Measurements from ENCODE around the gene CABYR.

Gene CABYR

DNA sequence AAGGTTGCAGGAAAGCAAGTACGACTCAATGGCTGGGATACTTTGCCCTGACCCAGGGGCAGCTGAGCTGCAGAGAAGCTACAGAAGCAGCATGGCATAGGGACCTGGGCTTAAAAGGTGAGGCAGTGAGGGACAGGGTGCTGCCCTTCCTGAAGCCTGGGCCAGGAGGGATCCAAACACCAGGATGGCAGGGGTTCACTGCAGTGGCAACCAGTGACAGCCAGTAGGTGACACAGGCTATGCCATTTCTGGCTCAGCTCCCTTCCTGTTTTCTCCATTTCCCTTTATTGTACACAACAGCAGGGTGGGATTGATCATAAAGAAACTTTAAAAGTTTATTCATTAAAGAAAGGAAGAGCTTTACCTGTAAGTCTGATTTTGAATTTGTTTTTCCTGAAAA, 48.8 kb downstream of the CABYR start:
- TF ChIP-seq, protein P1, sequence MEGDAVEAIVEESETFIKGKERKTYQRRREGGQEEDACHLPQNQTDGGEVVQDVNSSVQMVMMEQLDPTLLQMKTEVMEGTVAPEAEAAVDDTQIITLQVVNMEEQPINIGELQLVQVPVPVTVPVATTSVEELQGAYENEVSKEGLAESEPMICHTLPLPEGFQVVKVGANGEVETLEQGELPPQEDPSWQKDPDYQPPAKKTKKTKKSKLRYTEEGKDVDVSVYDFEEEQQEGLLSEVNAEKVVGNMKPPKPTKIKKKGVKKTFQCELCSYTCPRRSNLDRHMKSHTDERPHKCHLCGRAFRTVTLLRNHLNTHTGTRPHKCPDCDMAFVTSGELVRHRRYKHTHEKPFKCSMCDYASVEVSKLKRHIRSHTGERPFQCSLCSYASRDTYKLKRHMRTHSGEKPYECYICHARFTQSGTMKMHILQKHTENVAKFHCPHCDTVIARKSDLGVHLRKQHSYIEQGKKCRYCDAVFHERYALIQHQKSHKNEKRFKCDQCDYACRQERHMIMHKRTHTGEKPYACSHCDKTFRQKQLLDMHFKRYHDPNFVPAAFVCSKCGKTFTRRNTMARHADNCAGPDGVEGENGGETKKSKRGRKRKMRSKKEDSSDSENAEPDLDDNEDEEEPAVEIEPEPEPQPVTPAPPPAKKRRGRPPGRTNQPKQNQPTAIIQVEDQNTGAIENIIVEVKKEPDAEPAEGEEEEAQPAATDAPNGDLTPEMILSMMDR (IDR thresholded peaks at IDR 0.05; ENCODE audit: low read depth, low read length, missing control alignments), result no peak
- no peak overlapping the region for H3K4me3 ChIP-seq (ENCODE audit: low read depth, low read length)
- DNase-seq (ENCODE audit: low read depth), result no peak

- TF ChIP-seq, protein P1 (IDR thresholded peaks at IDR 0.05; ENCODE audit: low read depth, low read length, missing control alignments), result no peak
Measured at GRCh38 chr18:24188120-24188519, 49.3 kb downstream of the CABYR start.

DNA sequence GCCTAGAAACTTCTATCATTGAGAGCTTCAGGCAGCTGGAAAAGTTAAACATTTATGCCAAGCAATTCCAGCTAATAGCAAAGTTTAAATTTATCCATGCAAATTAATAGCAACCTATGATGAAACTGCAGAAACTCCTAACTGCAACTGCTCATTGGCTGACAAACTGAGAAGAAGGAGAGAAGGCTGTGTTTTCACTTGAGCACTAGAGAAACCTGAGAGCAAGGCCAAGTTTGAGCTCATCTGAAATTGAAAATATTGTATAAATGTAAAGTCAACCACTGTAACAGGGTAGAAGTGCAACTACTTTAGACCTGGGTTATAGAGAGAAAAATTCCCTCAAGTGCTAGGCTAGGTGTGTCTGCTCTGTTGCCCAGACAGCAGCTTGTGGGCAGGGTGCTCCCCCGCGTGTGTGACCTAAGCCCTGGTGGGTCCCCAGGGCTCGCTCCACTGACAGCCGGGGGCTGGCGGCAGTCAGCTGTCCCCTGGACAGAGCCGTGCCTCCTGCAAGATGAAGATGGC, 50.2 kb downstream of the CABYR start:
- peak; percentile 44 for DNase-seq (ENCODE audit: low read depth)
- TF ChIP-seq, protein P1 (IDR thresholded peaks at IDR 0.05; ENCODE audit: low read depth, low read length, missing control alignments), result no peak
- H3K4me3 ChIP-seq (ENCODE audit: low read depth, low read length), result no peak overlapping the region

More at GRCh38 chr18:24188120-24188519, 49.3 kb downstream of the CABYR start:
- no peak for DNase-seq (ENCODE audit: low read depth)
- H3K4me3 ChIP-seq (ENCODE audit: low read depth, low read length), result no peak overlapping the region

DNA sequence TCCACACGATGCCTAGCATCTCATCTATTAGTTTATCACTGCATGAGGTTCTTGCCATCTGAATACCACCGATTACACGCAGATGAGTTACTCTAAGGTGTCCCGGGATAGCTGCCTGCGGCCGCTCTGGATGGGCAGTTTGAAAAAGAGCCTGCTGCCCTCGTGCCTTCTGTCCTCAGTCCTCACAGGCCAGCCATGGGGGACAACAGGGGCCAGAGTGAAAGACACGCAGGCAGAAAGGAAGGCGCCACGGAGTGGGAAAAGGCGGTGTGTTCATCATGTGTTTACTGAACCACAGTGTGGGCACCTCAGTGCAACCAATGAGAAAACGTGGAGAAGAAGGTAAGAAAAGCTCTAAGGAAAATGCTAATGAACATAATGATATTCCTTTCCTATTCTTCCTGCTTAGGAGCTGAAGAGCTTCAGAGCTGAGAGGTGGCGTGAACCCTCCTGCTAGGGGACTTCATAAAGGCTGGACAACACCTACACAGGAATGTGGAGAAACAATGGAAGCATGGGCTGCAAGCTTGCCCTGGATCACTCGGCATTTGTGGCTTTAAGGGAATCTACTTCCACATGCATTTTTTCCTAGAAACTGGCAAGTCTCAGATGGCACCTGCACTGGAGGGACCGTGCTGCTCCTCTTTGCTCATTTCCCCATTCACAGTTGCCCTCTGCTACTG, 50.9 kb downstream of the CABYR start:
- H3K4me3 ChIP-seq (ENCODE audit: low read depth, low read length), result no peak overlapping the region
- DNase-seq (ENCODE audit: low read depth), result no peak
- TF ChIP-seq, protein P1 (IDR thresholded peaks at IDR 0.05; ENCODE audit: low read depth, low read length, missing control alignments), result no peak

DNA sequence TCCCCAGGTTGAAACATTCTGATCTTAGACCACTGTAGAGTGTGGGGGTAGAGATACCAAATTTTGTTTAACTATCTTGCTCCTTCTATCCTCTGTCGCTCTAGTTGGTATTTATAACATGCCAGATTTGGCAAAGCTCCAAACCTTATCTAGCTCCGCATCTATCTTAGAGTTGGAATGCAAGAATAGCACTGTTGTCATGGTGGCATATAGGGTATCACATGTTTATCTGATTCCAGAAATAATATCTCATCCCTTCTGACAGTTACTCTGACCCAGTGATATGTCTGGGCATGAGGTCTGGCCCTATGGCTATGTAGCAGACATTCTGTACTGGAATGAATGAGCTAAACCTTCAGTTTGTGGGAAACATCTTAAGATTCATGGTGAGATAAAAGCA, 51.7 kb downstream of the CABYR start:
- no peak overlapping the region for H3K4me3 ChIP-seq (ENCODE audit: low read depth, low read length)
- TF ChIP-seq, protein P1 (IDR thresholded peaks at IDR 0.05; ENCODE audit: low read depth, low read length, missing control alignments), result no peak
- DNase-seq (ENCODE audit: low read depth), result no peak

- TF ChIP-seq, protein P1 (IDR thresholded peaks at IDR 0.05; ENCODE audit: low read depth, low read length, missing control alignments), result no peak
- H3K4me3 ChIP-seq (ENCODE audit: low read depth, low read length), result no peak overlapping the region
- no peak for DNase-seq (ENCODE audit: low read depth)
Measured at GRCh38 chr18:24195296-24196053, 56.6 kb downstream of the CABYR start.

Measured in GM12864 (cell line).